Stimulated activated CD4-positive, alpha-beta T cell treated with anti-CD3 and anti-CD28 coated beads, Interleukin-4, amount 100 ng/mL, for 24 hours (primary cell): ENCODE data around the gene ASAP2.

Source experiments
- DNase-seq: peaks from one replicate; pipeline ENCODE4 v3.0.0-alpha.2; 2020

The ASAP2 gene

DNA sequence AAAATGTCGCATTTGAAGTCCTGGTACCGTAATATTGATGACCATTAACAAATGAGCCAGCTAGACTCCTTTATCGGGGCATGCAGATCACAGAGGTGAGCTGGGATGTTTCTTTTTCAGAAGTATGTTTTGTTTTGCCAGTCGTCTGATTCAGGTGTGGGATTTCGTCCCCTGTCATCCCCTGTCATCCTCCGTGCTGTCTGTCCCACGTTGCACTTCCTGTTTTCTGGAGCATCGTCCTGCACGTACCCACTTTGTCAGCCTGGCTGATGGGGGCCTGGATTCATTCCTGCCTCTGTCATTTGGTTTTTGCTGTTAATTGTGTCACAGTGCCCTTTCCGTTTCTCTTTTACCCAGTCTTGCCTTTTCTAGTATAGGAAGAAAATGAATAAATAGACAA lies 72.8 kb downstream of the ASAP2 start:
- no peak for DNase-seq

- no peak for DNase-seq
Observed at GRCh38 chr2:9280224-9280623, 73.6 kb downstream of the ASAP2 start.

GRCh38 chr2:9281145-9281544 lies 74.5 kb downstream of the ASAP2 start:
- no peak for DNase-seq

GRCh38 chr2:9282128-9283112 lies 75.8 kb downstream of the ASAP2 start:
- DNase-seq: no peak

GRCh38 chr2:9284521-9285297 lies 78.1 kb downstream of the ASAP2 start:
- no peak for DNase-seq

GRCh38 chr2:9285385-9285920 lies 78.8 kb downstream of the ASAP2 start:
- DNase-seq: no peak

- no peak for DNase-seq
Observed at GRCh38 chr2:9285921-9286320, 79.3 kb downstream of the ASAP2 start.

DNA sequence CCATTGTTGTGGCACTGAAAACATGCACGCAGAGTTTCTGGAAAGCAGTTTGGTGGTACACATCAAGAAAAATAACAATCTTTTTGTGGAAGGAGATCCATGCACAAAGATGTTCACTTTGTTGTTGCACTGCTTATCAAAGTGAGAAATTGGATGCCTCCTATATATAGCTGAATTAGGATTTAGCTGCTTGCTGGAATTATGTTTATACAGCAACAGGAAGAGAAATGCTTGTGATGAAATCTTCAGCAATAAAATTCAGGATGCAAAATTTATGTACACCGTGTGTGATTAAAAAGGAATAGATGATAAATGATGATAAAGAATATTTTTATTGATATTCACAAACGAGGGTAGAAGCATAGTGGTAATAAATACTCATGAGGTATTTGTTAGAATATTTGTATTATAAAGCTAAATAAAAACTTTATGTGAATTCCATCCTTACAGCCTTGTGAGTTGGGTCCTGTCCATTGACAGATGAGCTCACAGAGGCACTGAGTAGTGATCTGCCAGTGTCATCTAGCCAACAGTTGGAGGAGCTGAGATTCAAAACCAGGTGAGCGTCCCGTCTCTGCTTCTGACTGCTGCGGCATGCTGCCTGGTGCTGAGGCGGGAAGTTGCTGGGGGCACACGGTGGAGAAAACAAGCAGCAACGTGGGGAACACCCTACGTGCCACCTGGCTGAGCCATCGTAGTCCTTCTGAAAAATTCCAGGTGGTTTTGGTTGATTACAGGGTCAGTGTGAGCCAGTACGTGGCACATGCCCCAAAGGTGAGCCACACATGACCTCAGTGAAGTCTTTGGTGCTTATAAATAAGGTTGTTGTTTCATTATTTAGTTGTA lies 80.2 kb downstream of the ASAP2 start:
- no peak for DNase-seq

DNA sequence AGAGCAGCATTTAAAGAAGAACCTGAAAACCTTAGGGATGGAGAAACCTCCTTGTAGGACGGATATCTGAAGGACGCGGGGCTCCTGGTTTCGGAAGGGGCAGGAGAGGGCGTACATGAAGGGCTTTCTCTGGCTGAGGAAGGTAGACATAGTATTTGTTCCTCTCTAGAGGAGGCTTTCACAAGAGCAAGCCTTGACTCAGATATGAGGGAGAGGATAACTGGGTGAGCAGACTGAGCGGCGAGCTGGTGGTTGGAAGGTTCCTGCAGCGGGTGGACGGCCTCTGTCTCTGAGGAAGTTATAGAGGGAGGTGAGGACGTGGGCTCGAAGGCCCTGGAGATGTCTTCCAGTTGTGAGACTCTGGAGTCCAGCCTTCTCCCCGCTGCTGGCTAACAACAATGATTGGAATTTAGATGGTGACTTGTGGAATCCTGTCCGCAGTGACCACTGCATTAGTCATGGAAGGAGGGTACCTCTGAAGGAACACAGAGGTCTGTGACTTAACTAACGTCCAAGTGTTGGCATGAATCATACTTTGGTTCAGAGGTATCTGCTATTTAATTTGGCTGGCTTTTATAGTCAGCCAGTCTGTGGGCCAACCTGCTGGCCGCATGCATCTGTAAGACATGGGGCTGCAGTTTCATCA lies 80.9 kb downstream of the ASAP2 start:
- no peak for DNase-seq

GRCh38 chr2:9288233-9288632 lies 81.6 kb downstream of the ASAP2 start:
- no peak for DNase-seq

GRCh38 chr2:9288681-9289338 lies 82.2 kb downstream of the ASAP2 start:
- DNase-seq: no peak

- no peak for DNase-seq
Observed at GRCh38 chr2:9291331-9291730, 84.7 kb downstream of the ASAP2 start.

DNA sequence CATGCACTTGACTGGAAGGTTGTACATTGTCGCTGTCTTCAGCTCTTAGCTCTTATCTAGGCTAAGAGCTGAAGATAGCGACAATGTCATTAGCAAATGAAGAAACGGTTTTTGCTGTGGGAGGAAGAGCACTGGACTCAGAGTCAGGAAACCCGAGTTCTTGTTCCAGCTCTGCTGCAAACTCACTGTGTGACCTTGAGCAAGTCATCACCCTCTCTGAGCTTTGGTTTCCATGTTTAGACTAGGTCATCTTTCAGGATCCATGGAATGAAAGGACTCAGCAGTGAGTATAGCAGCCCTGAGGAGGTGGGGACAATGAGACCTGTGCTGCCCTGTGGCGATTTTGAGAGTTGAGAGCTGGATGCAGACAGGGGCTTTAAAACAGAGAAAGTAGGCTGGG lies 85.3 kb downstream of the ASAP2 start:
- no peak for DNase-seq

DNA sequence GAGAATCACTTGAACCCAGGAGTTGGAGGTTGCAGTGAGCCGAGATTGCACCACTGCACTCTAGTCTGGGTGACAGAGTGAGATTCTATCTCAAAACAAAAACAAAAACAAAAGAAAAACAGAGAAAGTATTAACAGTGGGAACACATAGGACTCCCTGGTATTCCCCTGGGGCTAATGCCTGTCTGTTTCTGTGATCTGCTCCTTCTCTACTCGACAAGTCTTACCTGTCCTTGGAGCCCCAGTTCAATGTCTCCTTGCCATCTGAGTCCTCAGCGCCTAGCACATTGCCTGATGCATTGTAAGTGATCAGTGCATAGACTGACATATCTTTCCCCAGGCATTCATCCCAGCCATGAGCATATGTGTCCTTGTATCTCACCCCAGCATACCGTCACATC lies 85.8 kb downstream of the ASAP2 start:
- no peak for DNase-seq

DNA sequence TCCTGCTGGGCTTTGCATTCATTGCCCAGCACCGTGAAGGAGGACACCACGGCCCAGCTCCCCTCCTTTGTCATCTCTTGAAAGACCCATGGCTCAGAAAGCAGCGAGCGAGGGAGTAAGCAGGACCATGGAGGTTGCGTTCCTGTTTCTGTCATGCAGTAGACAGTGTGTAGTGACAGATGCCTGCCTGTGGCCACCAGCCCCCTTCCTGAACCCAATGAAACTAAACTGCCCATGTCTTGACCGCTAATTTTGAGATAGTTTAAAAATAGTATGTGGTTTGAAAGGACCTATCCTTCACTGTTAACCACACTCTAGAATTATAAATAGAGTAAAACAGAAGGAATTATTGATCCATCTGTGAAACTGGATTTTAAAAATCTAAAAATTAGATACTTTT lies 88.2 kb downstream of the ASAP2 start:
- DNase-seq: no peak

DNA sequence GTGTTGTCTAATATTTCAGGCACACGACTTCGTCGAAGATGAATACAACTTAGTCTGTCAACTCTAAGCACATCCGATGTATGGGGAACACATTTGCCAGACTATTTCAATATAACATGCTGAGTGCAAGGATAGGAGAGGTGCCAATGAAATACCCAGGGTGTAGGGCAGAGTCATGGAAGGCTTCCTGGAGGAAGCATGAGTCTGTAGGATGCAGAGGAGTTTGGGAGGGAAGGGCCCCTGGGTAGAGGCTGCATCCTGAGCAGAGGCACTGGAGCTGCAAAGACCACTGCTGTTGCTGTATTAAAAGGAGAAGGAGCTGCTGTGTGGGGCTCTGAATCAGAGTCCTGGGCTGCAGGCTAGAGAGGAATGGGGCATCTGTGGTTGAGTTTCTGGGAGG lies 89.9 kb downstream of the ASAP2 start:
- no peak for DNase-seq

DNA sequence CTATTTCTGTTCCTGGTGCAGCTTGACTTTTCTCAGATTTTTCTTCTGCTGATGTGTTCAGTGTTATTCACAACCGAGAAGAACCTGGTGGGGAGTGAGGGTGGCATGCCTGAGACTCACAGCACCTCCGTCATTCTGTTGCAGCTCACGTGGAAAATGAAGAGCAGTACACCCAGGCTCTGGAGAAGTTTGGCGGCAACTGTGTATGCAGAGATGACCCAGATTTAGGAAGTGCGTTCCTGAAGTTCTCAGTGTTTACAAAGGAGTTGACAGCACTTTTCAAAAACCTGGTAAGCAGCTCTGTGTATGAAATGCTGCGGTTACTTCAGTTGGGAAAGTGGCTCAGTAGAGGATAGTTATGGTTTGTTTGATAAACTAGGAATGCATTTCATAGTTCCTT lies 90.5 kb downstream of the ASAP2 start:
- DNase-seq: no peak

- DNase-seq: no peak
Observed at GRCh38 chr2:9297807-9298206, 91.2 kb downstream of the ASAP2 start.

- no peak for DNase-seq
Observed at GRCh38 chr2:9298583-9298982, 92.0 kb downstream of the ASAP2 start.

GRCh38 chr2:9299161-9300100 lies 92.8 kb downstream of the ASAP2 start:
- no peak for DNase-seq

- no peak for DNase-seq
Observed at GRCh38 chr2:9300214-9300613, 93.6 kb downstream of the ASAP2 start.
